Suprapubic skin (tissue), 4 donors: Measurements from ENCODE around the gene CMSS1. TPM values are rescaled to one million over a fixed set of nuclear protein-coding genes. Genes with fewer than 3 reads are reported as not detected.

ENCODE experiments used
- DNase-seq, 2 donors: peaks; one replicate each; pipeline ENCODE4 v3.0.0-alpha.2; 2019; ENCODE audit warnings: low spot score in 2 of 2
- H3K27ac ChIP-seq: fragments of 200-600 bp; sonication (generic); one replicate; pipeline ENCODE4 v1.5.1; 2019
- H3K27me3 ChIP-seq: fragments of 200-600 bp; sonication (generic); one replicate; pipeline ENCODE4 v1.5.1; 2019
- H3K36me3 ChIP-seq: fragments of 200-600 bp; sonication (generic); one replicate; pipeline ENCODE4 v1.5.1; 2019
- H3K4me1 ChIP-seq: fragments of 200-600 bp; sonication (generic); one replicate; pipeline ENCODE4 v1.5.1; 2019
- H3K4me3 ChIP-seq: fragments of 200-600 bp; sonication (generic); one replicate; pipeline ENCODE4 v1.5.1; 2019; ENCODE audit warnings: mild to moderate bottlenecking
- H3K9me3 ChIP-seq: fragments of 200-600 bp; sonication (generic); one replicate; pipeline ENCODE4 v1.5.1; 2019
- EP300 ChIP-seq: sonication (generic); formaldehyde crosslinking; IDR thresholded peaks from one replicate; pipeline ENCODE4 v1.6.1; 2017; ENCODE audit warnings: antibody characterized with exemption
- POLR2A ChIP-seq, 2 donors: fragments of 450-650 bp; IDR thresholded peaks; one replicate each; pipeline ENCODE4 v1.6.1; 2017; ENCODE audit warnings: antibody characterized with exemption in 2 of 2, mild to moderate bottlenecking in 2 of 2, moderate library complexity in 2 of 2
- POLR2AphosphoS5 ChIP-seq, 3 donors: sonication (generic); formaldehyde crosslinking; IDR thresholded peaks; one replicate each; pipeline ENCODE4 v1.6.1; 2017; ENCODE audit warnings: antibody characterized with exemption in 3 of 3
- WGBS: methylation state at CpG from one replicate; pipeline ENCODE4 v1.1.5; 2018; 5-methylcytosine and 5-hydroxymethylcytosine counted together
- total RNA-seq, 4 donors: library from RNA; depleted of rRNA; stranded (reverse); fragments of >200 nt; gene quantifications; one replicate each; pipeline ENCODE4 v1.1.0, GENCODE V29; 2016
- TF ChIP-seq, protein P1 (sequence below), 2 donors: fragments of 200-600 bp in 1 of 2; fragments of 450-650 bp in 1 of 2; sonication (generic) in 1 of 2; IDR thresholded peaks; one replicate each; pipeline ENCODE4 v1.5.1; 2016 to 2019; ENCODE audit warnings: antibody characterized with exemption in 2 of 2, mild to moderate bottlenecking in 1 of 2, moderate library complexity in 1 of 2

CMSS1 gene
- total RNA-seq, 4 donors from 2014 or later = 13.2 to 17.1 (median 13.5) TPM

DNA sequence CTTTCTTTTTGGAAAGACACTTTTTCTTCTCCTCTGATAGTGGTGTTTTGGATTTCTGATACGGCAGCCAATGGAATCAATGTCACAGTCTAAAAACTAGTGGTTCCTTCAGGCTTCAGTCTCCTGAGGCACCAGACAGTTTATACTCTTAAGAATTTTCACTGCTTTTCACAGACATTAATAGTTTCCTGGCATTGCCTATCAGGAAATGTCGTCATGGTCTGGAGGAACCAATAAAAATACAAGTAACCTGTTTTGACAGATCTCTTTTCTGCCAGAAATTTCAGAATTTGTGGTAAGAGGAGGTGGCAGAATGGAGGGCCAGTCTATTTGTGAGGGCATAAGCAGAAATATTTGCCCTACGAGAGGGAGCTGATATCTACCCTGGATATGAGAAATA is 251.8 kb downstream of the CMSS1 start:
- no peak for DNase-seq
- 71% methylated on average over 3 of the region's 3 CpGs for WGBS
- Histone ChIP-seq H3K27me3 (no peaks in the 10 kb centered on the region), H3K4me3 (no peak overlapping the region), H3K36me3 (no peaks in the 10 kb centered on the region), H3K9me3 (no peaks in the 10 kb centered on the region), H3K27ac (no peak overlapping the region), H3K4me1 (peaks cover 4% of the 10 kb centered on the region)
- TF ChIP-seq POLR2A (IDR thresholded peaks at IDR 0.05) = no peak
- no peak for TF ChIP-seq POLR2AphosphoS5 (IDR thresholded peaks at IDR 0.05)
- no peak for TF ChIP-seq EP300
- TF ChIP-seq, protein P1, sequence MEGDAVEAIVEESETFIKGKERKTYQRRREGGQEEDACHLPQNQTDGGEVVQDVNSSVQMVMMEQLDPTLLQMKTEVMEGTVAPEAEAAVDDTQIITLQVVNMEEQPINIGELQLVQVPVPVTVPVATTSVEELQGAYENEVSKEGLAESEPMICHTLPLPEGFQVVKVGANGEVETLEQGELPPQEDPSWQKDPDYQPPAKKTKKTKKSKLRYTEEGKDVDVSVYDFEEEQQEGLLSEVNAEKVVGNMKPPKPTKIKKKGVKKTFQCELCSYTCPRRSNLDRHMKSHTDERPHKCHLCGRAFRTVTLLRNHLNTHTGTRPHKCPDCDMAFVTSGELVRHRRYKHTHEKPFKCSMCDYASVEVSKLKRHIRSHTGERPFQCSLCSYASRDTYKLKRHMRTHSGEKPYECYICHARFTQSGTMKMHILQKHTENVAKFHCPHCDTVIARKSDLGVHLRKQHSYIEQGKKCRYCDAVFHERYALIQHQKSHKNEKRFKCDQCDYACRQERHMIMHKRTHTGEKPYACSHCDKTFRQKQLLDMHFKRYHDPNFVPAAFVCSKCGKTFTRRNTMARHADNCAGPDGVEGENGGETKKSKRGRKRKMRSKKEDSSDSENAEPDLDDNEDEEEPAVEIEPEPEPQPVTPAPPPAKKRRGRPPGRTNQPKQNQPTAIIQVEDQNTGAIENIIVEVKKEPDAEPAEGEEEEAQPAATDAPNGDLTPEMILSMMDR (IDR thresholded peaks at IDR 0.05) = no peak

DNA sequence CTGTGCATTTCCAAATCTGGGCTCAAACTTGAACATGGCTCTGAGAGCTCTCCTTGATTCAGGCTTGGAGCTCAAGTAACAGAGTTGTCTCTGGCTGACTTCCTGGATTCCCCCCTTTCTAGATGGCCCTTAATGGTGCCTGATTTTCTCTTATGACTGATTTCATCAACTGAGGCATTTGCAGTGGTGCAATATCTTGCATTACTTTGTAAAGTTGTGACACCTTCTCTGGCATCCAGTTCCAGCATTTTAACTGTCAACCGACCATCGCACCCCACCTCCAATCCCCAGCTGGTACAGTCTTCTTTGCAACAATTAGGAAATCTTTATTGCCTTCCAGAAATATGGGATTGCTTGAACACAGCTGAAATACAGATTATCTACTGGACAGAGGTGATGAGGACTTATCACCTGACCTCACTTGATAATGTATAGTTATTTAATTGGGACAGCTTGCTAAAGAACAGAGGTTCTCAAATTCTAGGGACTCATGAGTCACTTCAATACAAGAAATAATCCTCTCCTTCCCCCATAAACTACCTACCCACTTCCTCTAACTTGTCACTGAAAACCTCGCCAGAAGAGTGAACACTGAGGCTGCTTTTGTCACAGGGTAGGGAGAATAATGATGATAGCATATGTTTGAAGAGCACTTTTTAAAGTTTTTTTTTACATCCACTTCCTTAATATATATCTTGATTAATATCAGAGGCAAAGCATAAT is 254.8 kb downstream of the CMSS1 start:
- no peak for DNase-seq

DNA sequence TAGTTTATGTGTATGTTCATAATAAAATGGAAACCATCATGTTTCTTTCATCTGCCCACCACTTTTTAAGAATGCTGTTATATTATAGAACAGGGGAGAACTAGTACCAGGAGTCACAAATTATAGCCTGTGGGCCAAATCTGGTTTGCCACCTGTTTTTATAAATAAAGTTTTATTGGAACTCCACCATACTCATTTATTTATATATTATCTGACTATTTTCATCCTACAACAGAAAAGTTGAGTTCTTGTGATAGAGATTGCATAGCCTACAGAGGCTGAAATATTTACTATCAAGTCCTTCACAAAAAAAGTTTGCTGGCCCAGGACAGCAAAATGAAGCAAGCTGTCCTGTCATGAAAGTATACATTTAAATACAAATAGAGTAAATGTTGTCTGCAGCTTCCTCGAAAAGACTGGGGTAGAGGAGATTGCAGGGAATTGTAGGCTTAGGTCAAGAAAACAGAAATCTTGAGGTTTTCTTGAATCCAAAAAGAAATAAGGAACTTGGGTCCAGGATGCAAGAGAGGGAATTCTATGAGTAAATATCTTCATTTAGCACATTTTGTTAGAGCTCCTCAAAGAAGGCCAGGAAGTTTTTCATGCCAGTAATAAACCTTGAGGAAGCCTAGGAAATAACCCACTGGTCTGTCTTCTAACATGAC is 255.5 kb downstream of the CMSS1 start:
- Histone ChIP-seq H3K27ac (peak overlapping the region; percentile 5), H3K4me1 (peaks cover 4% of the 10 kb centered on the region), H3K36me3 (no peaks in the 10 kb centered on the region), H3K4me3 (no peak overlapping the region), H3K9me3 (no peaks in the 10 kb centered on the region), H3K27me3 (no peaks in the 10 kb centered on the region)
- WGBS = 80% methylated on average over 1 of the region's 1 CpG
- DNase-seq = no peak
- TF ChIP-seq, protein P1 (IDR thresholded peaks at IDR 0.05) = no peak
- TF ChIP-seq POLR2A (IDR thresholded peaks at IDR 0.05) (no peak), EP300 (no peak), POLR2AphosphoS5 (IDR thresholded peaks at IDR 0.05) (no peak)

More for the DNA sequence above, 254.8 kb downstream of the CMSS1 start:
- WGBS = 83% methylated on average over 3 of the region's 3 CpGs
- TF ChIP-seq POLR2A (IDR thresholded peaks at IDR 0.05) (no peak), EP300 (no peak), POLR2AphosphoS5 (IDR thresholded peaks at IDR 0.05) (no peak)
- TF ChIP-seq, protein P1 (IDR thresholded peaks at IDR 0.05) = no peak
- Histone ChIP-seq H3K27ac (no peak overlapping the region), H3K9me3 (no peaks in the 10 kb centered on the region), H3K27me3 (no peaks in the 10 kb centered on the region), H3K4me3 (no peak overlapping the region), H3K36me3 (no peaks in the 10 kb centered on the region), H3K4me1 (peaks cover 4% of the 10 kb centered on the region)

DNA sequence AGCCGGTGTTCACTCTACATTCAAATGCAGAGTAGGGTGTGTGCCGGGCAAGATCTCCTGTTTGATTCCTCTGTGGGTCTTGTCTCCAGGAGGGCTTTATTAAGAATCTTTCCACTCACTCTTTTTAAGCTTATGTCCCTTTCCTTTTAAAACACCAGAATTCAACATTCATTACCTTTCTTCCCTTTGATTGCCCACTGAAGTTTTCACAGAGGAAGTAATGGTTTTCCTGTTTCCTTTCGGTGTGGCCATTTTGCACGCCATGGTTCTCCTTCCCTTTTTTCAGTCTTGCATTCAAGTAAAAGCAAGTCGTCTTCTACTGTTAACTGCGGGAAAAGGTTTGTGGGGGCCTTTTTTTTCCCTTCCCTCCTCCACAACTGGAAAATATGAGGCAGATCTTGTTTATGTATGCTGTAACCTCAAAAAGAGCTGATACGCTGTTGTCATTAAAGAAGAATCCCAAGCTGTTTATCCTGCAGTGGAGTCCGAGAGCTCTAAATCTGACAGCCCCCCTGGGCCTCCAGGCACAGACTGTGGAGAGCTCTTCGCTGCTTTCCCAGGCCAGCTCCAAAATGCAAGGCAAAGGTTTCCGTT is 256.1 kb downstream of the CMSS1 start:
- no peak overlapping the region for H3K4me3 ChIP-seq
- no peaks in the 10 kb centered on the region for H3K9me3 ChIP-seq
- no peaks in the 10 kb centered on the region for H3K36me3 ChIP-seq
- H3K27me3 ChIP-seq = no peaks in the 10 kb centered on the region
- TF ChIP-seq EP300 (no peak), POLR2AphosphoS5 (IDR thresholded peaks at IDR 0.05) (no peak), POLR2A (IDR thresholded peaks at IDR 0.05) (no peak)
- TF ChIP-seq, protein P1 (IDR thresholded peaks at IDR 0.05) = no peak
- no peak for DNase-seq
- H3K27ac ChIP-seq = peak overlapping the region; percentile 19
- WGBS = 67% methylated on average over 10 of the region's 10 CpGs
- peaks cover 4% of the 10 kb centered on the region for H3K4me1 ChIP-seq

DNA sequence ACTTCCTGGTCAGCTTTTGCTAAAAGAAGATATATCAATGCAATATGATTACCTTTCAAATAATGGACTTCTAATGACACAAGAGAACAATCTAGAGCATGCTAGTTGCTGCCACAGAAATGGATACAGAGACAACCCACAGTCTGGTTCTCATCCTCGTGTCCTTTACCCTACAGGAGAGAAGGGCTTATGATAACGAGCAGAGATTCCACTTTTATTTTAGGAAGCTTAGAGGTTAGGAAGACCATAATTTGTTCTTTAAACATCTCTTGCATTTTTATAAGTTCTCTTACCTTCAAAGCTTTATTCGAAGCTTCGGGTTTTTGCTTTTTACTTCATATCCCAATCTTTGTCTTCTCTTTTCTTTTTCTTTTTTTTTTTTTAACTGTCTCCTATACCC is 257.5 kb downstream of the CMSS1 start:
- no peaks in the 10 kb centered on the region for H3K4me1 ChIP-seq

More for the DNA sequence above, 257.5 kb downstream of the CMSS1 start:
- Histone ChIP-seq H3K27me3 (no peaks in the 10 kb centered on the region), H3K4me3 (no peak overlapping the region), H3K36me3 (no peaks in the 10 kb centered on the region), H3K27ac (no peak overlapping the region), H3K9me3 (no peaks in the 10 kb centered on the region)
- DNase-seq = no peak
- 95% methylated on average over 4 of the region's 4 CpGs for WGBS
- TF ChIP-seq POLR2AphosphoS5 (IDR thresholded peaks at IDR 0.05) = no peak
- TF ChIP-seq, protein P1 (IDR thresholded peaks at IDR 0.05) = no peak
- no peak for TF ChIP-seq POLR2A (IDR thresholded peaks at IDR 0.05)
